HEK293 (cell line): ENCODE results near the gene MDFI.

Source experiments
- CTCF ChIA-PET: fragments of 350-600 bp; formaldehyde crosslinking; extraction: SDS; loops from one replicate; lab custom pipeline; 2021; ENCODE audit warnings: antibody characterized with exemption; lab: Yijun Ruan, JAX
- POLR2A ChIA-PET: fragments of 300-600 bp; formaldehyde crosslinking; extraction: SDS; loops from one replicate; lab custom pipeline; 2020; ENCODE audit warnings: antibody characterized with exemption, inconsistent platforms; lab: Yijun Ruan, JAX
- H3K27ac ChIP-seq: fragments of 200-500 bp; sonication (Bioruptor generic); 2 replicates; pipeline ENCODE4 v1.5.1; 2014; ENCODE audit warnings: low read depth, low read length, control low read depth, inconsistent platforms; ENCODE audit errors: extremely low read depth
- H3K36me3 ChIP-seq, 2 experiments: fragments of 200-500 bp in 1 of 2; sonication (Bioruptor generic) in 1 of 2; 1 replicate in 1 of 2; 2 replicates in 1 of 2; pipeline ENCODE4 v1.5.1; 2014 to 2017; ENCODE audit warnings: inconsistent platforms in 2 of 2, low read length in 2 of 2; ENCODE audit not compliant: control insufficient read depth in 2 of 2, insufficient read depth in 1 of 2
- H3K4me1 ChIP-seq: fragments of 200-500 bp; sonication (Bioruptor generic); 2 replicates; pipeline ENCODE4 v1.5.1; 2014; ENCODE audit warnings: mild to moderate bottlenecking, low read length, inconsistent platforms; ENCODE audit not compliant: control insufficient read depth, insufficient read depth
- H3K4me3 ChIP-seq: 2 replicates; pipeline ENCODE4 v1.5.1; 2011; ENCODE audit warnings: low read depth, mild to moderate bottlenecking, control low read depth, low read length, moderate library complexity
- H3K9me3 ChIP-seq: fragments of 200-500 bp; sonication (Bioruptor generic); 2 replicates; pipeline ENCODE4 v1.5.1; 2014; ENCODE audit warnings: low read depth, low read length, inconsistent platforms; ENCODE audit not compliant: control insufficient read depth, insufficient read depth
- ATF2 ChIP-seq: fragments of 450-650 bp; formaldehyde crosslinking; IDR thresholded peaks from 2 replicates; pipeline ENCODE4 v1.5.1; 2016; ENCODE audit warnings: missing biosample characterization, missing genetic modification characterization, low read depth
- EGR2 ChIP-seq: fragments of 450-650 bp; formaldehyde crosslinking; IDR thresholded peaks from 2 replicates; pipeline ENCODE4 v1.5.1; 2016; ENCODE audit warnings: low read depth, missing biosample characterization, missing genetic modification characterization
- GLI4 ChIP-seq: fragments of 450-650 bp; formaldehyde crosslinking; IDR thresholded peaks from 2 replicates; pipeline ENCODE4 v1.5.1; 2016; ENCODE audit warnings: missing biosample characterization, missing genetic modification characterization
- INSM2 ChIP-seq: fragments of 450-650 bp; formaldehyde crosslinking; IDR thresholded peaks from 2 replicates; pipeline ENCODE4 v1.5.1; 2016; ENCODE audit warnings: missing biosample characterization, missing genetic modification characterization
- KLF1 ChIP-seq: fragments of 450-650 bp; formaldehyde crosslinking; IDR thresholded peaks from 2 replicates; pipeline ENCODE4 v1.5.1; 2016; ENCODE audit warnings: missing biosample characterization, missing genetic modification characterization
- REPIN1 ChIP-seq: fragments of 450-650 bp; formaldehyde crosslinking; IDR thresholded peaks from 2 replicates; pipeline ENCODE4 v1.5.1; 2017; ENCODE audit warnings: missing biosample characterization, missing genetic modification characterization, low read depth
- SP2 ChIP-seq: fragments of 450-650 bp; formaldehyde crosslinking; IDR thresholded peaks from 2 replicates; pipeline ENCODE4 v1.5.1; 2016; ENCODE audit warnings: missing biosample characterization, missing genetic modification characterization
- ZBTB8A ChIP-seq: fragments of 450-650 bp; formaldehyde crosslinking; IDR thresholded peaks from 2 replicates; pipeline ENCODE4 v1.5.1; 2016; ENCODE audit warnings: missing biosample characterization, missing genetic modification characterization
- ZEB2 ChIP-seq: fragments of 450-650 bp; formaldehyde crosslinking; IDR thresholded peaks from 2 replicates; pipeline ENCODE4 v1.5.1; 2016; ENCODE audit warnings: missing biosample characterization, missing genetic modification characterization
- ZFP37 ChIP-seq: fragments of 450-650 bp; formaldehyde crosslinking; IDR thresholded peaks from 2 replicates; pipeline ENCODE4 v1.5.1; 2016; ENCODE audit warnings: missing biosample characterization, missing genetic modification characterization
- ZNF112 ChIP-seq: fragments of 450-650 bp; formaldehyde crosslinking; IDR thresholded peaks from 2 replicates; pipeline ENCODE4 v1.5.0; 2017; ENCODE audit warnings: missing biosample characterization, missing genetic modification characterization
- ZNF169 ChIP-seq: fragments of 450-650 bp; formaldehyde crosslinking; IDR thresholded peaks from 2 replicates; pipeline ENCODE4 v1.5.1; 2016; ENCODE audit warnings: missing biosample characterization, missing genetic modification characterization
- ZNF174 ChIP-seq: fragments of 450-650 bp; formaldehyde crosslinking; IDR thresholded peaks from 2 replicates; pipeline ENCODE4 v1.5.0; 2017; ENCODE audit warnings: missing biosample characterization, mild to moderate bottlenecking, missing genetic modification characterization
- ZNF184 ChIP-seq: fragments of 450-650 bp; IDR thresholded peaks from 2 replicates; pipeline ENCODE4 v1.5.1; 2018; ENCODE audit warnings: missing biosample characterization, mild to moderate bottlenecking, missing genetic modification characterization
- ZNF223 ChIP-seq: fragments of 450-650 bp; formaldehyde crosslinking; IDR thresholded peaks from 2 replicates; pipeline ENCODE4 v1.5.1; 2016; ENCODE audit warnings: missing biosample characterization, missing genetic modification characterization
- ZNF26 ChIP-seq: fragments of 450-650 bp; formaldehyde crosslinking; IDR thresholded peaks from 2 replicates; pipeline ENCODE4 v1.5.1; 2016; ENCODE audit warnings: missing biosample characterization, missing genetic modification characterization
- ZNF274 ChIP-seq, 2 experiments: fragments of 200-500 bp in 1 of 2; fragments of 450-650 bp in 1 of 2; sonication (Bioruptor generic) in 1 of 2; formaldehyde crosslinking in 1 of 2; IDR thresholded peaks; 2 replicates each; pipeline versions ENCODE4 v1.5.1 to v1.6.1; 2014 to 2016; ENCODE audit warnings: borderline replicate concordance in 1 of 2, inconsistent platforms in 1 of 2, low read length in 1 of 2, missing biosample characterization in 1 of 2, missing genetic modification characterization in 1 of 2
- ZNF311 ChIP-seq: fragments of 450-650 bp; formaldehyde crosslinking; IDR thresholded peaks from 2 replicates; pipeline ENCODE4 v1.5.1; 2017; ENCODE audit warnings: missing biosample characterization, missing genetic modification characterization, borderline replicate concordance
- ZNF350 ChIP-seq: fragments of 450-650 bp; formaldehyde crosslinking; IDR thresholded peaks from 2 replicates; pipeline ENCODE4 v1.5.0; 2017; ENCODE audit warnings: missing biosample characterization, mild to moderate bottlenecking, missing genetic modification characterization
- ZNF354C ChIP-seq: fragments of 450-650 bp; formaldehyde crosslinking; IDR thresholded peaks from 2 replicates; pipeline ENCODE4 v1.5.1; 2016; ENCODE audit warnings: missing biosample characterization, missing genetic modification characterization, low read depth, borderline replicate concordance
- ZNF529 ChIP-seq: fragments of 450-650 bp; formaldehyde crosslinking; IDR thresholded peaks from 2 replicates; pipeline ENCODE4 v1.5.1; 2017; ENCODE audit warnings: missing genetic modification characterization, missing biosample characterization; ENCODE audit not compliant: insufficient replicate concordance
- ZNF624 ChIP-seq: fragments of 450-650 bp; formaldehyde crosslinking; IDR thresholded peaks from 2 replicates; pipeline ENCODE4 v1.5.1; 2017; ENCODE audit warnings: missing biosample characterization, missing genetic modification characterization
- ZNF660 ChIP-seq: fragments of 450-650 bp; IDR thresholded peaks from 2 replicates; pipeline ENCODE4 v1.5.1; 2018; ENCODE audit warnings: missing biosample characterization, mild to moderate bottlenecking, missing genetic modification characterization
- ZNF707 ChIP-seq: fragments of 450-650 bp; formaldehyde crosslinking; IDR thresholded peaks from 2 replicates; pipeline ENCODE4 v1.5.1; 2016; ENCODE audit warnings: missing biosample characterization, missing genetic modification characterization
- ZNF76 ChIP-seq: fragments of 450-650 bp; formaldehyde crosslinking; IDR thresholded peaks from 2 replicates; pipeline ENCODE4; 2016; ENCODE audit warnings: low read depth, missing biosample characterization, missing genetic modification characterization, borderline replicate concordance
- ZNF777 ChIP-seq: fragments of 450-650 bp; formaldehyde crosslinking; IDR thresholded peaks from 2 replicates; pipeline ENCODE4 v1.5.1; 2017; ENCODE audit warnings: missing biosample characterization, missing genetic modification characterization, borderline replicate concordance
- ZNF830 ChIP-seq: fragments of 450-650 bp; IDR thresholded peaks from 2 replicates; pipeline ENCODE4 v1.5.0; 2018; ENCODE audit warnings: missing biosample characterization, missing genetic modification characterization, low read depth, mild to moderate bottlenecking, moderate library complexity
- TF ChIP-seq, protein P1 (sequence below): fragments of 450-650 bp; formaldehyde crosslinking; IDR thresholded peaks from 2 replicates; pipeline ENCODE4 v1.5.1; 2017; ENCODE audit warnings: missing biosample characterization, missing genetic modification characterization

Gene MDFI

GRCh38 chr6:41672816-41673703, 34.8 kb downstream of the MDFI start:
- H3K4me1 ChIP-seq = no peaks in the 10 kb centered on the region
- H3K9me3 ChIP-seq = no peaks in the 10 kb centered on the region
- POLR2A ChIA-PET = no interaction called here
- TF ChIP-seq INSM2 (tag by site-specific recombination) (no peak), ZBTB8A (tag by site-specific recombination) (no peak), REPIN1 (tag by site-specific recombination) (no peak), ZNF223 (tag by site-specific recombination) (no peak), SP2 (tag by site-specific recombination) (no peak), ZNF184 (tag by site-specific recombination) (no peak), EGR2 (tag by site-specific recombination) (no peak), ZNF112 (tag by site-specific recombination) (no peak), ZNF311 (no peak)
- TF ChIP-seq, protein P1, sequence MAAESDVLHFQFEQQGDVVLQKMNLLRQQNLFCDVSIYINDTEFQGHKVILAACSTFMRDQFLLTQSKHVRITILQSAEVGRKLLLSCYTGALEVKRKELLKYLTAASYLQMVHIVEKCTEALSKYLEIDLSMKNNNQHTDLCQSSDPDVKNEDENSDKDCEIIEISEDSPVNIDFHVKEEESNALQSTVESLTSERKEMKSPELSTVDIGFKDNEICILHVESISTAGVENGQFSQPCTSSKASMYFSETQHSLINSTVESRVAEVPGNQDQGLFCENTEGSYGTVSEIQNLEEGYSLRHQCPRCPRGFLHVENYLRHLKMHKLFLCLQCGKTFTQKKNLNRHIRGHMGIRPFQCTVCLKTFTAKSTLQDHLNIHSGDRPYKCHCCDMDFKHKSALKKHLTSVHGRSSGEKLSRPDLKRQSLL (tag by site-specific recombination) = no peak
- TF ChIP-seq, all 188 proteins: peak for 0
- Histone ChIP-seq H3K36me3 (no peaks in the 10 kb centered on the region), H3K27ac (no peak overlapping the region), H3K4me3 (no peak overlapping the region)
- CTCF ChIA-PET = interaction anchor here (0.6 to 1.9 kb wide), 7 partner anchors 9 to 304 kb away, joined by 3 to 14 read pairs (median 3); no protein-coding TSS in a partner anchor

- Histone ChIP-seq H3K36me3 (no peaks in the 10 kb centered on the region), H3K4me3 (no peak overlapping the region), H3K9me3 (no peaks in the 10 kb centered on the region), H3K27ac (no peak overlapping the region), H3K4me1 (no peaks in the 10 kb centered on the region)
- TF ChIP-seq GLI4 = no peak
- TF ChIP-seq ZEB2 (tag by site-specific recombination) = no peak
- no peak for TF ChIP-seq ZNF777 (tag by site-specific recombination)
- no peak for TF ChIP-seq ZNF350 (tag by site-specific recombination)
- no peak for TF ChIP-seq ZNF354C (tag by site-specific recombination)
- TF ChIP-seq KLF1 (tag by site-specific recombination) = no peak
- no peak for TF ChIP-seq ZNF76 (tag by site-specific recombination)
- TF ChIP-seq ATF2 (tag by site-specific recombination) = no peak
- no peak for TF ChIP-seq ZNF274 (IDR thresholded peaks at IDR 0.05; ENCODE audit: low read length)
- TF ChIP-seq ZNF274 (tag by site-specific recombination; IDR thresholded peaks at IDR 0.05; ENCODE audit: borderline replicate concordance) = no peak
- TF ChIP-seq ZNF830 (tag by site-specific recombination) = no peak
- TF ChIP-seq ZNF624 (tag by site-specific recombination) = no peak
- TF ChIP-seq, protein P1 (tag by site-specific recombination) = no peak
- no peak for TF ChIP-seq ZNF169 (tag by site-specific recombination)
- TF ChIP-seq ZNF707 (tag by site-specific recombination) = no peak
- no peak for TF ChIP-seq ZNF174 (tag by site-specific recombination)
- no peak for TF ChIP-seq ZFP37 (tag by site-specific recombination)
- TF ChIP-seq ZNF660 (tag by site-specific recombination) = no peak
- no peak for TF ChIP-seq ZNF529 (tag by site-specific recombination)
- TF ChIP-seq ZNF26 (tag by site-specific recombination) = no peak
- POLR2A ChIA-PET = no interaction called here
- CTCF ChIA-PET = interaction anchor here (0.6 to 1.9 kb wide), 7 partner anchors 8 to 305 kb away, joined by 3 to 14 read pairs (median 3); no protein-coding TSS in a partner anchor
Observed at GRCh38 chr6:41673704-41674000, 35.4 kb downstream of the MDFI start.
